Endothelial cell of umbilical vein (primary cell): ENCODE data around the gene TMEM74B. TPM values are rescaled to one million over a fixed set of nuclear protein-coding genes. Genes with fewer than 3 reads are reported as not detected.

Source experiments
- BruUV-seq: library from RNA; stranded (reverse); fragments of 400-500 nt; replicated peaks from 2 replicates; lab custom pipeline; 2021; lab: Mats Ljungman, UMichigan
- CTCF ChIA-PET: fragments of 300-600, 350-600 bp; sonication (Branson Sonifier 250); formaldehyde crosslinking; loops from one replicate; lab custom pipeline; 2021; ENCODE audit warnings: antibody characterized with exemption, inconsistent platforms; lab: Charles Lee
- POLR2A ChIA-PET: fragments of 300-600, 350-600 bp; sonication (Branson Sonifier 250); formaldehyde crosslinking; loops from one replicate; lab custom pipeline; 2021; ENCODE audit warnings: antibody characterized with exemption, inconsistent platforms; lab: Charles Lee
- DNase-seq: peaks from one replicate; pipeline ENCODE4 v3.0.0-alpha.2; 2011; ENCODE audit warnings: low read depth, low spot score
- FAIRE-seq: peaks from 2 replicates; lab custom pipeline; 2011; peaks lifted over from hg19 to GRCh38; lab: Jason Lieb, UNC
- H2AFZ ChIP-seq: 2 replicates; pipeline ENCODE4 v1.6.0; 2012; ENCODE audit warnings: low read depth, low read length, control low read depth, inconsistent platforms
- H3K27ac ChIP-seq: 2 replicates; pipeline ENCODE4 v1.5.1; 2011; ENCODE audit warnings: low read depth, mild to moderate bottlenecking, control low read depth, low read length, moderate library complexity; ENCODE audit not compliant: insufficient read depth
- H3K27me3 ChIP-seq, 2 experiments: 2 replicates each; pipeline versions ENCODE4 v1.6.0 to v1.6.1; 2011; ENCODE audit warnings: low read length in 2 of 2, mixed read lengths in 1 of 2; ENCODE audit not compliant: control insufficient read depth in 2 of 2, insufficient read depth in 2 of 2
- H3K36me3 ChIP-seq, 2 experiments: 2 replicates in 1 of 2; 3 replicates in 1 of 2; pipeline ENCODE4 v1.5.1; 2011; ENCODE audit warnings: low read length in 2 of 2, mild to moderate bottlenecking in 1 of 2, moderate library complexity in 1 of 2; ENCODE audit not compliant: control insufficient read depth in 2 of 2, insufficient read depth in 2 of 2; ENCODE audit errors: extremely low read depth in 1 of 2
- H3K4me1 ChIP-seq: 3 replicates; pipeline ENCODE4 v1.5.1; 2011; ENCODE audit warnings: mild to moderate bottlenecking, low read length; ENCODE audit not compliant: control insufficient read depth, insufficient read depth; ENCODE audit errors: extremely low read depth
- H3K4me2 ChIP-seq: 2 replicates; pipeline ENCODE4 v1.6.1; 2011; ENCODE audit warnings: low read length, control low read depth, mixed read lengths; ENCODE audit not compliant: insufficient read depth
- H3K4me3 ChIP-seq, 3 experiments: fragments of 200-600 bp in 1 of 3; sonication (generic), shearing (Covaris generic) in 1 of 3; replicated peaks in 1 of 3; 2 replicates each; pipeline ENCODE4 v1.5.1; 2011 to 2016; ENCODE audit warnings: control low read depth in 3 of 3, low read length in 3 of 3, mild to moderate bottlenecking in 2 of 3, inconsistent platforms in 1 of 3, low read depth in 1 of 3, moderate library complexity in 1 of 3; ENCODE audit not compliant: insufficient read depth in 1 of 3
- H3K79me2 ChIP-seq: 2 replicates; pipeline ENCODE4 v1.6.0; 2012; ENCODE audit warnings: low read length, inconsistent platforms; ENCODE audit not compliant: control insufficient read depth, insufficient read depth
- H3K9ac ChIP-seq: replicated peaks from 2 replicates; pipeline ENCODE3; 2011; ENCODE audit warnings: low read length, control low read depth; ENCODE audit not compliant: insufficient read depth; ENCODE audit errors: extremely low read depth
- H3K9me1 ChIP-seq: replicated peaks from 3 replicates; pipeline ENCODE4 v1.6.0; 2011; ENCODE audit warnings: mild to moderate bottlenecking, low read length; ENCODE audit not compliant: control insufficient read depth, insufficient read depth; ENCODE audit errors: extremely low read depth
- H3K9me3 ChIP-seq: replicated peaks from 2 replicates; pipeline ENCODE4 v1.5.1; 2012; ENCODE audit warnings: low read length, inconsistent platforms; ENCODE audit not compliant: control insufficient read depth, insufficient read depth
- H4K20me1 ChIP-seq: replicated peaks from 2 replicates; pipeline ENCODE3; 2011; ENCODE audit warnings: mild to moderate bottlenecking, low read length; ENCODE audit not compliant: control insufficient read depth, insufficient read depth; ENCODE audit errors: extremely low read depth
- CTCF ChIP-seq, 2 donors: IDR thresholded peaks; 1 replicate in 1 of 2; 2 replicates in 1 of 2; pipeline ENCODE4 v1.5.1; 2011; ENCODE audit warnings: low read length in 2 of 2, mild to moderate bottlenecking in 2 of 2, moderate library complexity in 2 of 2, control low read depth in 1 of 2, inconsistent platforms in 1 of 2, low read depth in 1 of 2; ENCODE audit not compliant: insufficient read depth in 1 of 2; ENCODE audit errors: extremely low read depth in 1 of 2
- EZH2 ChIP-seq: IDR thresholded peaks from 2 replicates; pipeline ENCODE4 v1.6.1; 2012; ENCODE audit warnings: borderline replicate concordance, low read depth, mild to moderate bottlenecking, moderate library complexity, low read length, inconsistent platforms; ENCODE audit not compliant: severe bottlenecking
- FOS ChIP-seq: IDR thresholded peaks from 2 replicates; pipeline ENCODE4 v1.6.1; 2011; ENCODE audit warnings: mild to moderate bottlenecking, low read length, moderate library complexity, borderline replicate concordance; ENCODE audit not compliant: insufficient read depth
- GATA2 ChIP-seq: IDR thresholded peaks from 2 replicates; pipeline ENCODE4 v1.7.0; 2011; ENCODE audit warnings: low read depth, mild to moderate bottlenecking, moderate library complexity, mixed read lengths, low read length; ENCODE audit not compliant: insufficient read length, insufficient read depth
- JUN ChIP-seq: IDR thresholded peaks from 2 replicates; pipeline ENCODE4 v1.6.1; 2011; ENCODE audit warnings: borderline replicate concordance, low read depth; ENCODE audit not compliant: insufficient read length, insufficient read depth
- MAX ChIP-seq: IDR thresholded peaks from 2 replicates; pipeline ENCODE4 v1.6.1; 2011; ENCODE audit not compliant: insufficient read depth, insufficient read length
- MYC ChIP-seq: IDR thresholded peaks from one replicate; pipeline ENCODE4 v1.6.1; 2011; ENCODE audit warnings: mild to moderate bottlenecking, low read depth, low read length
- POLR2A ChIP-seq: IDR thresholded peaks from 2 replicates; pipeline ENCODE4 v1.6.1; 2012; ENCODE audit warnings: low read depth, mild to moderate bottlenecking, control low read depth, low read length
- POLR2AphosphoS5 ChIP-seq: IDR thresholded peaks from 2 replicates; pipeline ENCODE4 v1.6.1; 2012; ENCODE audit warnings: low read depth, mild to moderate bottlenecking, control low read depth, low read length, moderate library complexity; ENCODE audit not compliant: insufficient read depth
- dilution Hi-C: fragments of 300-500 bp; cut with MboI; formaldehyde crosslinking; loops from one replicate; pipeline ENCODE4 v1.15.0; 2019; ENCODE audit warnings: low sequenced_read_pairs; ENCODE audit not compliant: extremely low pct_ligation_motif_present
- intact Hi-C: fragments of 100-400 bp; cut with micrococcal nuclease; formaldehyde crosslinking; loops from one replicate; pipeline ENCODE4 v1.10.0; 2022
- polyA plus RNA-seq, 4 experiments: library from polyadenylated mRNA; depleted of rRNA in 3 of 4; stranded (reverse) in 3 of 4; unstranded in 1 of 4; fragments of >200 nt; gene quantifications; 2 replicates each; pipeline versions ENCODE4 v1.2.1 to v1.2.3, GENCODE V29; 2011 to 2012; ENCODE audit warnings: missing spikeins in 1 of 4
- total RNA-seq: library from RNA; stranded (reverse); gene quantifications from 2 replicates; pipeline ENCODE4 v1.2.3, GENCODE V29; 2021

Gene TMEM74B
- total and polyA plus RNA-seq, 2 donors (not counting 3 experiments of a cell fraction or from before 2014, with no cell fraction given) = 0.26 to 1.1 TPM

- CTCF ChIA-PET = interaction anchor here (1.0 kb wide), 1 partner anchor 369 kb away, joined by 3 read pairs; no protein-coding TSS in a partner anchor
- Histone ChIP-seq H3K27ac (no peak overlapping the region), H3K9ac (no peak overlapping the region), H3K27me3 (no peaks in the 10 kb centered on the region), H3K9me1 (no peaks in the 10 kb centered on the region), H3K4me2 (no peak overlapping the region), H3K36me3 (peaks cover 7 to 18% of the 10 kb centered on the region in 2 experiments), H4K20me1 (no peaks in the 10 kb centered on the region), H3K4me1 (no peaks in the 10 kb centered on the region), H2AFZ (no peak overlapping the region), H3K79me2 (peaks cover 12% of the 10 kb centered on the region), H3K4me3 (no peak overlapping the region), H3K9me3 (no peaks in the 10 kb centered on the region)
- BruUV-seq = no TSS peak
- TF ChIP-seq MYC (no peak), MAX (no peak), CTCF (IDR thresholded peaks at IDR 0.05; ENCODE audit: extremely low read depth in 1 of 2, insufficient read depth in 1 of 2, low read depth in 1 of 2, low read length in 2 of 2) (no peak), EZH2 (no peak), POLR2A (no peak), GATA2 (no peak), POLR2AphosphoS5 (no peak), JUN (no peak), FOS (no peak)
- POLR2A ChIA-PET = no interaction called here
- FAIRE-seq = no peak
- no peak for DNase-seq
- dilution Hi-C loops = no loop called here
- intact Hi-C loops = no loop called here
These were observed 49.9 kb downstream of the TMEM74B start for GRCh38 chr20:1134836-1135235.
